Neural progenitor cell (in vitro differentiated cells): Measurements from ENCODE around the gene BARD1.

Experiments
- EZH2phosphoT487 ChIP-seq: fragments of 200-600 bp; sonication (generic); IDR thresholded peaks from 2 replicates; pipeline ENCODE4 v1.6.1; 2017; ENCODE audit warnings: antibody characterized with exemption
- TF ChIP-seq, protein P1 (sequence below): fragments of 200-600 bp; sonication (generic); IDR thresholded peaks from 2 replicates; pipeline ENCODE4 v1.5.1; 2017; ENCODE audit warnings: antibody characterized with exemption, mild to moderate bottlenecking

GRCh38 chr2:214750529-214750928 is 59.0 kb downstream of the BARD1 start:
- TF ChIP-seq, protein P1, sequence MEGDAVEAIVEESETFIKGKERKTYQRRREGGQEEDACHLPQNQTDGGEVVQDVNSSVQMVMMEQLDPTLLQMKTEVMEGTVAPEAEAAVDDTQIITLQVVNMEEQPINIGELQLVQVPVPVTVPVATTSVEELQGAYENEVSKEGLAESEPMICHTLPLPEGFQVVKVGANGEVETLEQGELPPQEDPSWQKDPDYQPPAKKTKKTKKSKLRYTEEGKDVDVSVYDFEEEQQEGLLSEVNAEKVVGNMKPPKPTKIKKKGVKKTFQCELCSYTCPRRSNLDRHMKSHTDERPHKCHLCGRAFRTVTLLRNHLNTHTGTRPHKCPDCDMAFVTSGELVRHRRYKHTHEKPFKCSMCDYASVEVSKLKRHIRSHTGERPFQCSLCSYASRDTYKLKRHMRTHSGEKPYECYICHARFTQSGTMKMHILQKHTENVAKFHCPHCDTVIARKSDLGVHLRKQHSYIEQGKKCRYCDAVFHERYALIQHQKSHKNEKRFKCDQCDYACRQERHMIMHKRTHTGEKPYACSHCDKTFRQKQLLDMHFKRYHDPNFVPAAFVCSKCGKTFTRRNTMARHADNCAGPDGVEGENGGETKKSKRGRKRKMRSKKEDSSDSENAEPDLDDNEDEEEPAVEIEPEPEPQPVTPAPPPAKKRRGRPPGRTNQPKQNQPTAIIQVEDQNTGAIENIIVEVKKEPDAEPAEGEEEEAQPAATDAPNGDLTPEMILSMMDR = no peak
- TF ChIP-seq EZH2phosphoT487 = no peak
